Measurements from ENCODE around the gene SSC4D. TPM values are rescaled to one million over a fixed set of nuclear protein-coding genes. Genes with fewer than 3 reads are reported as not detected.

The SSC4D gene
- total and polyA plus RNA-seq, 8 donors, result 0.37 to 0.80 TPM; not detected in 6

- Histone ChIP-seq H3K27ac (no peak overlapping the region), H3K4me1 (peaks cover 5 to 24% (median 11%) of the 10 kb centered on the region in 4 donors), H3K9me3 (no peaks in the 10 kb centered on the region), H3K4me3 (no peak overlapping the region), H3K36me3 (no peaks in the 10 kb centered on the region), H3K27me3 (no peaks in the 10 kb centered on the region)
- TF ChIP-seq POLR2AphosphoS5 (IDR thresholded peaks at IDR 0.05), result no peak
- no peak for TF ChIP-seq EP300 (IDR thresholded peaks at IDR 0.05)
- TF ChIP-seq POLR2A (IDR thresholded peaks at IDR 0.05), result no peak
- 82 to 94% (median 91%) methylated on average over 9 of the region's 9 CpGs for WGBS, 5 donors
- intact Hi-C loops (cut with DNase I; ENCODE audit: low total_unique reads), result no loop called here
- no peak for DNase-seq
These were observed 34.2 kb downstream of the SSC4D start for GRCh38 chr7:76375251-76375650.

- DNase-seq, result peak in 1 of 2 donors; percentile 78
- TF ChIP-seq POLR2AphosphoS5 (IDR thresholded peaks at IDR 0.05), result no peak
- no peak for TF ChIP-seq POLR2A (IDR thresholded peaks at IDR 0.05)
- no peak for TF ChIP-seq EP300 (IDR thresholded peaks at IDR 0.05)
- TF ChIP-seq CTCF (IDR thresholded peaks at IDR 0.05), result no peak
- Histone ChIP-seq H3K27ac (peak overlapping the region in 2 of 5 donors; percentile 7 to 8), H3K4me1 (peaks cover 0 to 10% (median 0%) of the 10 kb centered on the region in 4 donors), H3K4me3 (no peak overlapping the region), H3K27me3 (no peaks in the 10 kb centered on the region), H3K36me3 (no peaks in the 10 kb centered on the region), H3K9me3 (no peaks in the 10 kb centered on the region)
- intact Hi-C loops (cut with DNase I; ENCODE audit: low total_unique reads), result no loop called here
- 70 to 81% (median 70%) methylated on average over 9 of the region's 9 CpGs for WGBS, 5 donors
These were observed 36.3 kb downstream of the SSC4D start for GRCh38 chr7:76372984-76373833.

GRCh38 chr7:76371396-76371795 lies 38.1 kb downstream of the SSC4D start:
- WGBS, 5 donors, result 90 to 100% (median 96%) methylated on average over 3 of the region's 3 CpGs
- no peak for TF ChIP-seq CTCF (IDR thresholded peaks at IDR 0.05)
- no peak for TF ChIP-seq POLR2AphosphoS5 (IDR thresholded peaks at IDR 0.05)
- TF ChIP-seq POLR2A (IDR thresholded peaks at IDR 0.05), result no peak
- no peak for TF ChIP-seq EP300 (IDR thresholded peaks at IDR 0.05)
- intact Hi-C loops (cut with DNase I; ENCODE audit: low total_unique reads), result no loop called here
- Histone ChIP-seq H3K27ac (no peak overlapping the region), H3K36me3 (no peaks in the 10 kb centered on the region), H3K4me1 (peaks cover 0 to 10% (median 0%) of the 10 kb centered on the region in 4 donors), H3K9me3 (no peaks in the 10 kb centered on the region), H3K4me3 (no peak overlapping the region), H3K27me3 (no peaks in the 10 kb centered on the region)
- no peak for DNase-seq

GRCh38 chr7:76369018-76369417 lies 40.5 kb downstream of the SSC4D start:
- H3K4me1 ChIP-seq, result peaks cover 5 to 33% (median 19%) of the 10 kb centered on the region in 4 donors
- H3K27me3 ChIP-seq, result no peaks in the 10 kb centered on the region
- TF ChIP-seq POLR2A (IDR thresholded peaks at IDR 0.05), result no peak
- TF ChIP-seq CTCF (IDR thresholded peaks at IDR 0.05), result no peak
- TF ChIP-seq POLR2AphosphoS5 (IDR thresholded peaks at IDR 0.05), result no peak
- TF ChIP-seq EP300 (IDR thresholded peaks at IDR 0.05), result no peak
- DNase-seq, result no peak
- no peaks in the 10 kb centered on the region for H3K36me3 ChIP-seq
- no peak overlapping the region for H3K27ac ChIP-seq
- no peaks in the 10 kb centered on the region for H3K9me3 ChIP-seq
- intact Hi-C loops (cut with DNase I; ENCODE audit: low total_unique reads), result no loop called here
- WGBS, 5 donors, result 62 to 82% (median 76%) methylated on average over 3 to 6 of the region's 6 CpGs
- H3K4me3 ChIP-seq, result no peak overlapping the region

GRCh38 chr7:76368190-76368589 lies 41.3 kb downstream of the SSC4D start:
- WGBS, 5 donors, result 86 to 97% (median 95%) methylated on average over 8 of the region's 8 CpGs
- intact Hi-C loops (cut with DNase I; ENCODE audit: low total_unique reads), result no loop called here

More at GRCh38 chr7:76368190-76368589, 41.3 kb downstream of the SSC4D start:
- no peaks in the 10 kb centered on the region for H3K9me3 ChIP-seq
- no peaks in the 10 kb centered on the region for H3K36me3 ChIP-seq
- peaks cover 6 to 35% (median 23%) of the 10 kb centered on the region in 4 donors for H3K4me1 ChIP-seq
- no peak for TF ChIP-seq EP300 (IDR thresholded peaks at IDR 0.05)
- TF ChIP-seq POLR2A (IDR thresholded peaks at IDR 0.05), result no peak
- TF ChIP-seq POLR2AphosphoS5 (IDR thresholded peaks at IDR 0.05), result no peak
- TF ChIP-seq CTCF (IDR thresholded peaks at IDR 0.05), result no peak
- no peaks in the 10 kb centered on the region for H3K27me3 ChIP-seq
- no peak for DNase-seq
- no peak overlapping the region for H3K27ac ChIP-seq
- no peak overlapping the region for H3K4me3 ChIP-seq
